Measurements from ENCODE around the gene ADCY7. TPM values are rescaled to one million over a fixed set of nuclear protein-coding genes. Genes with fewer than 3 reads are reported as not detected.

Gene ADCY7
- total RNA-seq, 6 experiments from 2014 or later: 32.7 to 48.1 (median 41.9) TPM

DNA sequence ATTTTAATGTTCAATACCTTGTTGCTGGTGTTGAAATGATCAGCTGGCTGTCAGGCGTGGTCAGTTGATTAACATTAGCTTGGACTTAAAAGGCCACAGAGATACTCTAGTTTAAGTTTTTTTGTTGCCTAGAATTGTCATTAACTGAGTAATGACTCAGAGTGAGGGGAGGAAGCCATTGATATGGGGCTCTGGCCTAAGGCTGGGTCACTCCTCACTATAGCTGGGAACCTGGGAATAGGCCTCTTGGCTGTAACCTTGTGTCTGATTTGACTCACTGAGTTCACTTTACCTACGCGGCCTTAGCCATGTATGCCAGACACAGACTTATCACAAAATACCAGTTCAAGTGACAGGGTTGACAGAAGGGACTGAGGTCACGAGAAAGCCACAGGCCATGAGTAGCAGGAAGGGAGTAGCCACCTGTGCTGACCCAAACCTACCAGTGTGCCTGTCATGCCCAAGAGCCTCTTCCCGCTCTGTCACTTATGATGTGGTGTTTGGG lies 37.9 kb upstream of the ADCY7 start:
- no peak for TF ChIP-seq CTCF (IDR thresholded peaks at IDR 0.05)
- H3K27me3 Mint-ChIP-seq (ENCODE audit: insufficient read depth): no peaks in the 10 kb centered on the region; the same call in 1 of the 2 replicates
- DNase-seq: no peak
- no peak overlapping the region for H3K4me3 Mint-ChIP-seq
- peaks cover 28% of the 10 kb centered on the region for H3K36me3 Mint-ChIP-seq (ENCODE audit: low read depth)
- no peaks in the 10 kb centered on the region for H3K9me3 Mint-ChIP-seq
- H3K27ac Mint-ChIP-seq: no peak overlapping the region
- peaks cover 31% of the 10 kb centered on the region for H3K4me1 Mint-ChIP-seq (ENCODE audit: low read depth)

GRCh38 chr16:50229149-50229726 lies 37.1 kb upstream of the ADCY7 start:
- Mint-ChIP-seq H3K27me3 (ENCODE audit: insufficient read depth) (no peaks in the 10 kb centered on the region; the same call in 1 of the 2 replicates), H3K4me3 (no peak overlapping the region), H3K36me3 (ENCODE audit: low read depth) (peaks cover 27% of the 10 kb centered on the region), H3K4me1 (ENCODE audit: low read depth) (peaks cover 31% of the 10 kb centered on the region), H3K27ac (no peak overlapping the region), H3K9me3 (no peaks in the 10 kb centered on the region)
- no peak for DNase-seq
- TF ChIP-seq CTCF (IDR thresholded peaks at IDR 0.05): no peak

- Mint-ChIP-seq H3K27ac (peak overlapping the region; percentile 16), H3K27me3 (ENCODE audit: insufficient read depth) (peaks cover 3% of the 10 kb centered on the region; the same call in 1 of the 2 replicates), H3K36me3 (ENCODE audit: low read depth) (no peaks in the 10 kb centered on the region; the same call in 1 of the 2 replicates), H3K9me3 (no peaks in the 10 kb centered on the region), H3K4me3 (no peak overlapping the region), H3K4me1 (ENCODE audit: low read depth) (peaks cover 38% of the 10 kb centered on the region)
- peak; percentile 47 for DNase-seq
- no peak for TF ChIP-seq CTCF (IDR thresholded peaks at IDR 0.05)
Observed at GRCh38 chr16:50234771-50235556, 31.4 kb upstream of the ADCY7 start.

DNA sequence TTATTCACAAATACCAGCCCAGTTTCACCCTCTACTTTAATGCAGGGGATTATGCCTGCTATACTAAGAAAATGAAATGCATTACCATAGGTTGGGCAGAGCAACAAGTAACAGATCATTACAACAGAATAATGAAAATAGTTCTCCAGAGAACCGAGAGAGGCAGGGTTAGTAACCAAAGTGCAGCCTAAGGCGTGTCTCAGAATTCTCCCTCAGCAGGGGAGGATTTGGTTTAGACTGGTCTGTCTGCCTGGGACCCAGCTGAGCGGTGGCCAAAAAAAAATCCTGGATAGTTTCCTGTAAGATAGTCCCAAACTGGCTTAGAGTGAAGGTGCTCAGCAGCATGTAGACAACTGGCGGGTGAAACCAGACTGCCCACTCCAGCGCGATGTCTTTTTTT lies 30.8 kb upstream of the ADCY7 start:
- Mint-ChIP-seq H3K27ac (no peak overlapping the region), H3K36me3 (ENCODE audit: low read depth) (no peaks in the 10 kb centered on the region), H3K9me3 (no peaks in the 10 kb centered on the region), H3K4me3 (no peak overlapping the region), H3K27me3 (ENCODE audit: insufficient read depth) (peaks cover 3% of the 10 kb centered on the region; the same call in 1 of the 2 replicates), H3K4me1 (ENCODE audit: low read depth) (peaks cover 39% of the 10 kb centered on the region)
- no peak for TF ChIP-seq CTCF (IDR thresholded peaks at IDR 0.05)
- DNase-seq: no peak

DNA sequence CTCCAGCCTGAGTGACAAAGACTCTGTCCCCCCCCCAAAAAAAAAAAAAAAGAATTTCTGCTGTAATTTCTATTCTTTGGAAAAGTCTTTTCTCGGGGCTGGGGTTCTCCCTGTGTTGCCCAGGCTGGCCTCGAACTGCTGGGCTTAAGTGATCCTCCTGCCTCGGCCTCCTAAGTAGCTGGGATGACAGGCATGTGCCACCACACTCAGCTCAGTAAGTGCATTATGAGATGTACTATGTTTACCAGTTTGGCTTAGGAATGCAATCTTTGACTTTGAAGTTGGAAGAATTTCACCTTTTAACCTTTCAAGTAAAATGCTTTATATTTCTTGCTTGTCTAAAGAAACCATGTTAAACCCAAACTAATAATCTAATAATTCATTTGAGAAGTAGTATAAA lies 28.0 kb upstream of the ADCY7 start:
- no peak for DNase-seq
- Mint-ChIP-seq H3K27me3 (ENCODE audit: insufficient read depth) (peaks cover 3% of the 10 kb centered on the region; the same call in 1 of the 2 replicates), H3K27ac (no peak overlapping the region), H3K9me3 (no peaks in the 10 kb centered on the region), H3K4me1 (ENCODE audit: low read depth) (peaks cover 29% of the 10 kb centered on the region), H3K36me3 (ENCODE audit: low read depth) (no peaks in the 10 kb centered on the region), H3K4me3 (no peak overlapping the region)
- no peak for TF ChIP-seq CTCF (IDR thresholded peaks at IDR 0.05)

Data from HFFc6 (cell line).